PFSK-1 (cell line): ENCODE data around the gene C19orf81.

ENCODE experiments used
- FOXP2 ChIP-seq: optimal IDR thresholded peaks from 2 replicates; pipeline ENCODE3; 2011; ENCODE audit warnings: borderline replicate concordance, control low read depth, inconsistent platforms; ENCODE audit not compliant: insufficient read depth; ENCODE audit errors: extremely low read length, extremely low read depth
- POLR2AphosphoS5 ChIP-seq: IDR thresholded peaks from 2 replicates; pipeline ENCODE4 v1.6.1; 2012; ENCODE audit warnings: low read depth, mild to moderate bottlenecking, control low read depth, low read length, moderate library complexity
- REST ChIP-seq, 2 experiments: IDR thresholded peaks; 2 replicates each; pipeline versions ENCODE4 v1.6.1 to v1.8.0; 2011 to 2012; ENCODE audit warnings: low read depth in 2 of 2, low read length in 2 of 2, control low read depth in 1 of 2, inconsistent platforms in 1 of 2, mild to moderate bottlenecking in 1 of 2, moderate library complexity in 1 of 2; ENCODE audit not compliant: insufficient read depth in 1 of 2
- SIN3A ChIP-seq: IDR thresholded peaks from 2 replicates; pipeline ENCODE4 v1.6.1; 2012; ENCODE audit warnings: mild to moderate bottlenecking, low read length, moderate library complexity, borderline replicate concordance; ENCODE audit not compliant: insufficient read depth
- TAF1 ChIP-seq: IDR thresholded peaks from 2 replicates; pipeline ENCODE4 v1.6.1; 2012; ENCODE audit warnings: low read length, control low read depth, borderline replicate concordance; ENCODE audit not compliant: insufficient read depth

The C19orf81 gene

GRCh38 chr19:50702871-50703829 lies 53.9 kb downstream of the C19orf81 start:
- TF ChIP-seq REST (IDR thresholded peaks at IDR 0.05; ENCODE audit: insufficient read depth in 1 of 2, low read depth in 2 of 2, low read length in 2 of 2) (no peak), POLR2AphosphoS5 (no peak), FOXP2 (peak; percentile 17), SIN3A (no peak), TAF1 (no peak)

- no peak for TF ChIP-seq REST (IDR thresholded peaks at IDR 0.05; ENCODE audit: insufficient read depth in 1 of 2, low read depth in 2 of 2, low read length in 2 of 2)
- no peak for TF ChIP-seq POLR2AphosphoS5
- no peak for TF ChIP-seq SIN3A
- TF ChIP-seq TAF1 = no peak
- TF ChIP-seq FOXP2 = no peak
Measured at GRCh38 chr19:50703915-50704796, 54.9 kb downstream of the C19orf81 start.

- TF ChIP-seq TAF1 (no peak), FOXP2 (no peak), REST (IDR thresholded peaks at IDR 0.05; ENCODE audit: insufficient read depth in 1 of 2, low read depth in 2 of 2, low read length in 2 of 2) (no peak), POLR2AphosphoS5 (no peak), SIN3A (no peak)
Measured at GRCh38 chr19:50705422-50706019, 56.3 kb downstream of the C19orf81 start.

- no peak for TF ChIP-seq SIN3A
- no peak for TF ChIP-seq REST (IDR thresholded peaks at IDR 0.05; ENCODE audit: insufficient read depth in 1 of 2, low read depth in 2 of 2, low read length in 2 of 2)
- TF ChIP-seq FOXP2 = no peak
- TF ChIP-seq POLR2AphosphoS5 = no peak
Measured at GRCh38 chr19:50706387-50706786, 57.1 kb downstream of the C19orf81 start.
